Osteoblast (primary cell): ENCODE results near the gene ANO1. TPM values are rescaled to one million over a fixed set of nuclear protein-coding genes. Genes with fewer than 3 reads are reported as not detected.

ENCODE experiments used
- DNase-seq: peaks from one replicate; pipeline ENCODE4 v3.0.0; 2011; ENCODE audit warnings: low spot score, mixed read lengths; ENCODE audit not compliant: insufficient read length; ENCODE audit errors: missing footprints
- H2AFZ ChIP-seq: 2 replicates; pipeline ENCODE4 v1.6.0; 2011; ENCODE audit warnings: mild to moderate bottlenecking, low read length
- H3K27ac ChIP-seq: 2 replicates; pipeline ENCODE4 v1.5.1; 2011; ENCODE audit warnings: mild to moderate bottlenecking, low read depth, low read length, moderate library complexity
- H3K27me3 ChIP-seq: 2 replicates; pipeline ENCODE4 v1.6.0; 2012; ENCODE audit warnings: mild to moderate bottlenecking, control low read depth, inconsistent platforms, low read length, moderate library complexity; ENCODE audit not compliant: insufficient read depth
- H3K36me3 ChIP-seq: 2 replicates; pipeline ENCODE4 v1.5.1; 2011; ENCODE audit warnings: mild to moderate bottlenecking, low read length, control low read depth, moderate library complexity; ENCODE audit not compliant: insufficient read depth
- H3K4me1 ChIP-seq: 2 replicates; pipeline ENCODE4 v1.5.1; 2011; ENCODE audit warnings: mild to moderate bottlenecking, low read length, control low read depth, moderate library complexity; ENCODE audit not compliant: insufficient read depth
- H3K4me2 ChIP-seq: 2 replicates; pipeline ENCODE4 v1.6.0; 2011; ENCODE audit warnings: mild to moderate bottlenecking, low read length; ENCODE audit not compliant: insufficient read depth
- H3K4me3 ChIP-seq: fragments of 200-600 bp; sonication (generic); 3 replicates; pipeline ENCODE4 v1.5.1; 2012; ENCODE audit warnings: mild to moderate bottlenecking, low read length, inconsistent platforms; ENCODE audit not compliant: insufficient read depth
- H3K79me2 ChIP-seq: 2 replicates; pipeline ENCODE4 v1.6.0; 2012; ENCODE audit warnings: mild to moderate bottlenecking, low read length, control low read depth, inconsistent platforms; ENCODE audit not compliant: insufficient read depth
- H3K9me3 ChIP-seq: 2 replicates; pipeline ENCODE4 v1.5.1; 2011; ENCODE audit warnings: low read depth, low read length, control low read depth
- H4K20me1 ChIP-seq: 2 replicates; pipeline ENCODE4 v1.6.0; 2012; ENCODE audit warnings: mild to moderate bottlenecking, low read length, control low read depth; ENCODE audit not compliant: insufficient read depth
- CTCF ChIP-seq: IDR thresholded peaks from 2 replicates; pipeline ENCODE4 v1.5.1; 2011; ENCODE audit warnings: mild to moderate bottlenecking, low read depth, low read length, moderate library complexity; ENCODE audit errors: extremely low read depth
- total RNA-seq: library from RNA; depleted of rRNA; stranded (reverse); fragments of >200 nt; gene quantifications from 2 replicates; pipeline ENCODE4 v1.2.3, GENCODE V29; 2012

ANO1 gene
- total RNA-seq, 1 donor = not detected

- Histone ChIP-seq H3K9me3 (no peaks in the 10 kb centered on the region), H3K27ac (peak overlapping the region; percentile 94), H3K36me3 (peaks cover 45% of the 10 kb centered on the region), H4K20me1 (peaks cover 47% of the 10 kb centered on the region), H2AFZ (peak overlapping the region; percentile 56), H3K4me3 (peak overlapping the region; percentile 76), H3K4me2 (peak overlapping the region; percentile 93), H3K79me2 (peaks cover 57% of the 10 kb centered on the region), H3K4me1 (peaks cover 24% of the 10 kb centered on the region), H3K27me3 (no peaks in the 10 kb centered on the region)
- TF ChIP-seq CTCF = no peak
- peak; percentile 86 for DNase-seq
Observed at GRCh38 chr11:70204466-70204799, 126.3 kb downstream of the ANO1 start.

GRCh38 chr11:70205049-70205725 lies 127.1 kb downstream of the ANO1 start:
- Histone ChIP-seq H2AFZ (no peak overlapping the region), H3K9me3 (no peaks in the 10 kb centered on the region), H3K79me2 (peaks cover 57% of the 10 kb centered on the region), H3K27me3 (no peaks in the 10 kb centered on the region), H3K4me3 (peak overlapping the region; percentile 76), H4K20me1 (peaks cover 48% of the 10 kb centered on the region), H3K36me3 (peaks cover 46% of the 10 kb centered on the region), H3K4me2 (peak overlapping the region; percentile 93), H3K4me1 (peaks cover 30% of the 10 kb centered on the region), H3K27ac (peak overlapping the region; percentile 94)
- DNase-seq = peak; percentile 13
- TF ChIP-seq CTCF = no peak

GRCh38 chr11:70205766-70206165 lies 127.6 kb downstream of the ANO1 start:
- peak overlapping the region; percentile 94 for H3K27ac ChIP-seq
- H3K36me3 ChIP-seq = peaks cover 46% of the 10 kb centered on the region
- peaks cover 35% of the 10 kb centered on the region for H3K4me1 ChIP-seq
- no peak for TF ChIP-seq CTCF
- no peak overlapping the region for H3K4me3 ChIP-seq
- DNase-seq = no peak
- H3K27me3 ChIP-seq = no peaks in the 10 kb centered on the region
- peaks cover 48% of the 10 kb centered on the region for H4K20me1 ChIP-seq
- H3K4me2 ChIP-seq = no peak overlapping the region
- peaks cover 57% of the 10 kb centered on the region for H3K79me2 ChIP-seq
- no peaks in the 10 kb centered on the region for H3K9me3 ChIP-seq
- no peak overlapping the region for H2AFZ ChIP-seq

GRCh38 chr11:70206226-70206981 lies 128.3 kb downstream of the ANO1 start:
- H2AFZ ChIP-seq = no peak overlapping the region
- no peak for TF ChIP-seq CTCF
- H3K9me3 ChIP-seq = no peaks in the 10 kb centered on the region
- peaks cover 57% of the 10 kb centered on the region for H3K79me2 ChIP-seq
- peaks cover 46% of the 10 kb centered on the region for H3K36me3 ChIP-seq
- H3K27ac ChIP-seq = peak overlapping the region; percentile 94
- no peaks in the 10 kb centered on the region for H3K27me3 ChIP-seq
- H3K4me1 ChIP-seq = peaks cover 35% of the 10 kb centered on the region
- no peak overlapping the region for H3K4me2 ChIP-seq
- no peak overlapping the region for H3K4me3 ChIP-seq
- peak; percentile 55 for DNase-seq
- H4K20me1 ChIP-seq = peaks cover 48% of the 10 kb centered on the region
